Measurements from ENCODE around the gene EMC6.
A peak's percentile ranks its signal among the peaks of the same experiment; 100 is the strongest.

Gene EMC6

DNA sequence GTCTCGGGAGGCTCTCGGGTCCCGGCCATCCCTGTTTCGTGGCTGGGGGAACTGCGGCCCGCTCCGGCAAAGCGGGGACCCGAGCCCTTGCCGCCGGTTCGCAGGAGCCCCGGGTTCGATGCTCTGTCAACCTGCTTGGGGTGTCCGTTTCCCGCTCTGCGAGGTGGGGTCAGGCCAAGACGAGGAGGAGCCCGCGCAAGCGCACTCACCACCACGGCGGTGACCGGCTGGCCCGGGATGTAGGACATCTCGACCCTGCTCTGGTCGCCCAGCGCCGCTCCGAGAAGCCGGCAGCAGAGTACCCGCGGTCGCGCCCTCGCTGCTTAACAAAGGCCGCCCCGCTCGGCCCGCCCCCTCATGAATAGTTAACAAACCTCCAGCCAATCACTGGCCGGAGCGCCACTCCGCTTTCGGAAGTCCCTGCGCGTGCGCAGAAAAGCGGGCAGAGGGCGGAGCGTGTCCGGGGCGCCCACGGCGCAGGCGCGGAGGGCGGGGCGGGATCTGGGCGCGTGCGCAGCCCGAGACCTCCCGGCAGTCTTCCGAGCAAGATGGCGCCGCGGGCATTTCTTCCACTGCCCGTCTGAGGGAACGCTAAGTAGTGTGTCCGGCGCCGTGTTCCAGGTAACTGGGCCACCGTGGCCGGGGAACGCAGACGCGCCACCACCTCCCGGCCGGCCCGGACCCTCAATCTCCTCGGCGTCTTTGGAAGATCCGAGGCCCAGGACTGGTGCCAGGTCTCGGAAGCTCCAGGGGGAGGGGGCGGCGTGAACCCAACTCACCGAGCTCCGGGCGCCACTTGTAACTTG is at the start of gene EMC6, which contains the start of gene TAX1BP3:
Gene EMC6, plus strand, starts transcription at position 534 of the 806 bp plus-strand sequence. CDS start 335 bp downstream, outside the sequence.
Gene TAX1BP3, minus strand, starts transcription at position 300 of the 806 bp plus-strand sequence. Its CDS starts 52 bp downstream, at position 248.
- peak within 1 kb of the TSS; percentile 94 for H3K4me3 ChIP-seq (ENCODE audit: low read length)
- TF ChIP-seq, protein P1, sequence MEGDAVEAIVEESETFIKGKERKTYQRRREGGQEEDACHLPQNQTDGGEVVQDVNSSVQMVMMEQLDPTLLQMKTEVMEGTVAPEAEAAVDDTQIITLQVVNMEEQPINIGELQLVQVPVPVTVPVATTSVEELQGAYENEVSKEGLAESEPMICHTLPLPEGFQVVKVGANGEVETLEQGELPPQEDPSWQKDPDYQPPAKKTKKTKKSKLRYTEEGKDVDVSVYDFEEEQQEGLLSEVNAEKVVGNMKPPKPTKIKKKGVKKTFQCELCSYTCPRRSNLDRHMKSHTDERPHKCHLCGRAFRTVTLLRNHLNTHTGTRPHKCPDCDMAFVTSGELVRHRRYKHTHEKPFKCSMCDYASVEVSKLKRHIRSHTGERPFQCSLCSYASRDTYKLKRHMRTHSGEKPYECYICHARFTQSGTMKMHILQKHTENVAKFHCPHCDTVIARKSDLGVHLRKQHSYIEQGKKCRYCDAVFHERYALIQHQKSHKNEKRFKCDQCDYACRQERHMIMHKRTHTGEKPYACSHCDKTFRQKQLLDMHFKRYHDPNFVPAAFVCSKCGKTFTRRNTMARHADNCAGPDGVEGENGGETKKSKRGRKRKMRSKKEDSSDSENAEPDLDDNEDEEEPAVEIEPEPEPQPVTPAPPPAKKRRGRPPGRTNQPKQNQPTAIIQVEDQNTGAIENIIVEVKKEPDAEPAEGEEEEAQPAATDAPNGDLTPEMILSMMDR (IDR thresholded peaks at IDR 0.05; ENCODE audit: insufficient read depth, low read depth, low read length, missing control alignments): no peak
- peak; percentile 97 for DNase-seq (ENCODE audit: low read depth)

DNA sequence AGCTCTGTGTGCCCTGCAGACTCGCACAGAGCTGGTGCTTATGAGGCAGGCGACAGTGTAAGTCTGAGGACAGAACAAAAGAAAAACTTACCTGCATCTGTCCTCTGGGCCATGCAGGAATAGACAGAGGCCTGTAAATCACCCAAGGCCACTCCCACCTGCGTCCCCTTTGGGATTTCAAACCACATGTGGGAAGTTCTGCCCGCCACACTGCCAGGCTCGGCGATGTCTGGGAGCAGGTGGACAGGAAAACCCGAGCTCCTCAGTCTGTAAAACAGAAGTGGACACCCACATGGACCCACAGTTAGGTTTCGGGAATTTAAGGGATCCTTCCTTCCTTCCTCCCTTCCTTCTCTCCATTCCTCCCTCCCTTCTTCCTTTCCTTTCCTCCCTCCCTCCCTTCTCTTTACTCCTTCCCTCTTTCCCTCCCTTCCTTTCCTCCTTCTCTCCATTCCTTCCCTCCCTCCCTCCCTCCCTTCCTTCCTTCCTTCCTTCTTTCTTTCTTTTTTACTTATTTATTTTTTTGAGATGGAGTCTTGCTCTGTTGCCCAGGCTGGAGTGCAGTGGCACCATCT is 47.4 kb upstream of the EMC6 start:
- TF ChIP-seq, protein P1 (IDR thresholded peaks at IDR 0.05; ENCODE audit: insufficient read depth, low read depth, low read length, missing control alignments): no peak
- no peak for DNase-seq (ENCODE audit: low read depth)
- no peak overlapping the region for H3K4me3 ChIP-seq (ENCODE audit: low read length)

DNA sequence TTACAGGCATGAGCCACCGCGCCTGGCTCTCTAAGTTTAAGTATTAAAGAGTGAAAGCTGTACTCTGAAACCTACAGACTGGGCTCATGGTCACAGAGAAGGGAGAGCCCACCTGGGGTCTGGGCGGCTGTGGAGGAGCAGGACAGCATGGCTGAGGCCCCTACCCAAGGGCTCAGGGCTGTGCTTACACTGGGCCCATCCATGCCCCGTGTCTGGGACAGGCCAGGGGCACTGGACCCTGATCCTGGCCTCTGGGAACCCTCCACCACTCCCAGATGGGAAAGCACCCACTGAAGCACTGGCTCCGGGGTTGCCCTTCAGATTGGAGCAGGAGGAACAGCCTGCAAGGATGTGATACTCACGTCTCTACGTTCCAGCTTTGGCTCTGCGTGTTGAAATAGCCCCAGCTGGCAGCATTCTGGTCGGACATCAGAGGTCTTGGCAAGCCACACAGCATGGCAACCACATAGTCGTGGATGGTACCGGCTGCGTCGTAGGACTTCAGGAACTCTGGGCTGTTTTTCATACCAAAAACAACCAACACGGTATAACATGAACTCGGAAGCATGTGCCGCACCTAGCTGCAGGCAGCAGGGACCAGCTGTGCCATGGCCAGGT is 45.5 kb upstream of the EMC6 start:
- DNase-seq (ENCODE audit: low read depth): no peak
- H3K4me3 ChIP-seq (ENCODE audit: low read length): no peak overlapping the region
- TF ChIP-seq, protein P1 (IDR thresholded peaks at IDR 0.05; ENCODE audit: insufficient read depth, low read depth, low read length, missing control alignments): no peak

DNA sequence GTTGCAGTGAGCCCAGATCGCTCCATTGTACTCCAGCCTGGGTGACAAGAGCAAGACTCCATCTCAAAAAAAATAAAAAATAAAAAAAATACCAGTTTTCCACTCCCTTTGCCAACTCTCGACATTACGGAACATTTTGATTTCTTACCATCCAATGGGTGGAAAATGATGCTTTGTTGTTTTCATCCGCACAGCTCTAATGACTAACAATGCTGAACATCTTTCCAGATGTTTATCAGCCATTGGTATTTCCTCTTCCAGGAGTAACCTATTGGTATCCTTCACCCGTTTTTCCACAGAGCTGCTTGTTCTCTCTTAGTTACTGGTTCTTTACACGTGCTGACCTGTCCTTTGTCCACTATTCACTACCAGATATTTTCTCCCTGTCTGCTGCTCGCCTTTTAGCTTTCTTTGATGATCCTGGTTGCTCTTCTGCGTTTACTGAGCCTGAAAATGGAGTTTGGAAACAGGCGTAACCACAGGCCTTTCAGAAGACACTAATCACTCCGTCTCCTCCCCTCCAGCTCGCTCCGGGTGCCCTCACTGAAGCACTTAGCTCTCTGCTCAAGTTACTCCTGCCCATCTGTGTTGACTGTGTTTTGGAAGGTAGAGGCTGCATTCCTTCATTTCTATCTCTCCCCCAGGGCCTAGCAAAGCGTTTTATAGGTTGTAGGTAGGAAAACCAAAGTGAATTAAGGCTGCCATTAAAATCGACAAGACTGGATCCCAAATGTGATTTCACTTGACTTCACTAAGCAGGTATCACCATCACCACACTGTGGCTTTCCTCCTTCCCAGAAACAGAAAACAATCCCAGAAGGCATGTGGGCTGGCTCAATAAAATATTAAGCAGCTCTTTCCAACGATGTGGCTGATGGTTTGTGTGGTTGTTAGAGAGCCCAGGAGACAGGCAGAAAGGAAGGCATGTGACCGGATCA is 41.5 kb upstream of the EMC6 start:
- H3K4me3 ChIP-seq (ENCODE audit: low read length): no peak overlapping the region
- no peak for DNase-seq (ENCODE audit: low read depth)
- TF ChIP-seq, protein P1 (IDR thresholded peaks at IDR 0.05; ENCODE audit: insufficient read depth, low read depth, low read length, missing control alignments): no peak

DNA sequence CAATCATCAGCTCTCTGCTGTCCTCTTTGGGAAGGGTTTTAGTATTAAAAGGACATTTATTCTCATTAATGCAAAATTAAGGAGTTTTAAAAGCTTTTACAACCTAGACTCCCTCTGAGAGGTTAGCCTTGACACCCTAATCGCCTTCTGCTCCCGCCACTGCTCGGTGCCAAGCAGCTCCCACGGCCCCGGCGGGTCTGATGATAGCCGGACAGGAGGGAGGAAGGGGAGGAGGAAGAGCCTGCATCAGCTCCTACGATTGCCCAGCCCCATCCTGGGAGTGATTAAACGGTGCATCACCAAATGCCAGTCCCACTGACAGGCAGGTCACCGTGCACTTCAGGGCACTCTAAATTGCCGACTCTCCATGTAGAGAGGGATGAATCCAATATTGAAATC is 40.8 kb upstream of the EMC6 start:
- no peak overlapping the region for H3K4me3 ChIP-seq (ENCODE audit: low read length)
- TF ChIP-seq, protein P1 (IDR thresholded peaks at IDR 0.05; ENCODE audit: insufficient read depth, low read depth, low read length, missing control alignments): no peak
- no peak for DNase-seq (ENCODE audit: low read depth)

DNA sequence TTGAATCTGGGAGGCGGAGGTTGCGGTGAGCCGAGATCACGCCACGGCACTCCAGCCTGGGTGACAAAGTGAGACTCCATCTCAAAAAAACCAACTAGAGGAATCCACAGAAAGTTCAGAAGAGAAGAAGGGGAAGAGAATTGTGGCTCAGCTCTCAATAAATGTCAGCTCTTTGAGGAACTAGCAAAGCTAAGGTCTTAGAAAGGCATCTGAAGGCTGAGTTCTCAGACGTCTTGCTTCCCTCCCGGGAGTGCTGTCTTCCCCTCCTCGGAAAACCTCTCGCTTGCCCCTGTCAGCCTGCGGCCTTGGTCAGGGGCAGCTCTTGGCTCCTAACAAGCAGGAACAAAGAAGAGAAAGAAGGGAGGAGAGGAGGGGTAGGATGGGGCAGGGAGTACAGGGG is 37.8 kb upstream of the EMC6 start:
- TF ChIP-seq, protein P1 (IDR thresholded peaks at IDR 0.05; ENCODE audit: insufficient read depth, low read depth, low read length, missing control alignments): no peak
- DNase-seq (ENCODE audit: low read depth): no peak
- H3K4me3 ChIP-seq (ENCODE audit: low read length): no peak overlapping the region
